Endodermal cell (in vitro differentiated cells): Measurements from ENCODE around the gene ATP1A4. TPM values are rescaled to one million over a fixed set of nuclear protein-coding genes. Genes with fewer than 3 reads are reported as not detected.

Experiments used
- DNase-seq: peaks from one replicate; pipeline ENCODE4 v3.0.0-alpha.2; 2017
- H3K27ac ChIP-seq: 2 replicates; pipeline ENCODE4 v1.5.1; 2013; ENCODE audit warnings: mild to moderate bottlenecking, low read depth, low read length, moderate library complexity
- H3K27me3 ChIP-seq: 2 replicates; pipeline ENCODE4 v1.6.1; 2013; ENCODE audit warnings: mild to moderate bottlenecking, low read length, moderate library complexity; ENCODE audit not compliant: insufficient read depth, control insufficient read depth, poor library complexity, severe bottlenecking
- H3K36me3 ChIP-seq: 2 replicates; pipeline ENCODE4 v1.7.0; 2013; ENCODE audit warnings: mild to moderate bottlenecking, low read length, moderate library complexity; ENCODE audit not compliant: control insufficient read depth, insufficient read depth
- H3K4me1 ChIP-seq: one replicate; pipeline ENCODE4 v1.7.0; 2013; ENCODE audit warnings: low read length; ENCODE audit not compliant: control insufficient read depth, insufficient read depth
- H3K4me3 ChIP-seq: 2 replicates; pipeline ENCODE4 v1.5.1; 2013; ENCODE audit warnings: mild to moderate bottlenecking, low read length, moderate library complexity
- H3K9ac ChIP-seq: 2 replicates; pipeline ENCODE4 v1.6.1; 2013; ENCODE audit warnings: mild to moderate bottlenecking, low read length, moderate library complexity; ENCODE audit not compliant: poor library complexity, severe bottlenecking; ENCODE audit errors: extremely low read depth
- H3K9me3 ChIP-seq: 2 replicates; pipeline ENCODE4 v1.6.1; 2013; ENCODE audit warnings: mild to moderate bottlenecking, low read length, moderate library complexity; ENCODE audit not compliant: control insufficient read depth
- H3K27ac Mint-ChIP-seq: 2 replicates; pipeline ENCODE4 v1.8.0; 2020; ENCODE audit warnings: mixed read lengths
- H3K27me3 Mint-ChIP-seq: 2 replicates; pipeline ENCODE4 v1.8.0; 2021; ENCODE audit warnings: mild to moderate bottlenecking, mixed read lengths; ENCODE audit not compliant: insufficient read depth
- H3K36me3 Mint-ChIP-seq: 2 replicates; pipeline ENCODE4 v1.8.0; 2020; ENCODE audit warnings: low read depth, mixed read lengths
- H3K4me1 Mint-ChIP-seq: 2 replicates; pipeline ENCODE4 v1.8.0; 2020; ENCODE audit warnings: mixed read lengths
- H3K4me3 Mint-ChIP-seq: 2 replicates; pipeline ENCODE4 v1.8.0; 2020; ENCODE audit warnings: mild to moderate bottlenecking, moderate library complexity, mixed read lengths
- H3K9me3 Mint-ChIP-seq: 2 replicates; pipeline ENCODE4 v1.8.0; 2020; ENCODE audit warnings: mild to moderate bottlenecking, mixed read lengths
- CTCF ChIP-seq: fragments of 200-600 bp; sonication (generic); conservative IDR thresholded peaks from 2 replicates; pipeline ENCODE4 v1.5.0; 2021; ENCODE audit warnings: antibody characterized with exemption, mild to moderate bottlenecking
- WGBS, 2 experiments: methylation state at CpG; one replicate each; pipeline versions ENCODE4 v1.1.5 to v1.1.7; 2013; ENCODE audit warnings: missing lambda C conversion rate in 2 of 2, mixed read lengths in 1 of 2; ENCODE audit not compliant: insufficient coverage in 1 of 2, insufficient read length in 1 of 2; 5-methylcytosine and 5-hydroxymethylcytosine counted together
- total RNA-seq, 2 donors: library from RNA; stranded (reverse); fragmentation: NEBNext Ultra II Directional in 1 of 2; extraction: Animal tissue kit (Norgen Biotek cat#: 25700) in 1 of 2; gene quantifications; 2 replicates in 1 of 2; 3 replicates in 1 of 2; pipeline ENCODE4 v1.2.1, GENCODE V29; 2021

The ATP1A4 gene
- total RNA-seq, 2 donors from 2014 or later = 0.55 to 0.75 TPM

- H3K27ac Mint-ChIP-seq = no peak within 1 kb of the TSS
- H3K36me3 Mint-ChIP-seq = no peaks in the 10 kb centered on the region
- peaks cover 56% of the 10 kb centered on the region for H3K4me1 Mint-ChIP-seq
- H3K4me3 Mint-ChIP-seq = peak within 1 kb of the TSS; percentile 22
- no peak for TF ChIP-seq CTCF
- DNase-seq = peak; percentile 86
- 33 to 36% methylated on average over 10 to 16 of the region's 16 CpGs for WGBS, 2 experiments
- Histone ChIP-seq H3K36me3 (no peaks in the 10 kb centered on the region), H3K4me3 (peak within 1 kb of the TSS; percentile 23), H3K27ac (peak within 1 kb of the TSS; percentile 53), H3K27me3 (no peaks in the 10 kb centered on the region), H3K9ac (no peak within 1 kb of the TSS), H3K9me3 (no peaks in the 10 kb centered on the region), H3K4me1 (peaks cover 33% of the 10 kb centered on the region)
- H3K27me3 Mint-ChIP-seq = peaks cover 5% of the 10 kb centered on the region
- H3K9me3 Mint-ChIP-seq = no peaks in the 10 kb centered on the region
These were observed 35.7 kb upstream of the ATP1A4 start, which contains the start of gene ATP1A2 for GRCh38 chr1:160115545-160116282. Gene ATP1A2 (plus strand): TSS chr1:160115759. CDS start chr1:160115862, 103 bp downstream.

- Mint-ChIP-seq H3K4me1 (peaks cover 56% of the 10 kb centered on the region), H3K36me3 (no peaks in the 10 kb centered on the region), H3K27me3 (peaks cover 5% of the 10 kb centered on the region), H3K4me3 (no peak overlapping the region), H3K27ac (no peak overlapping the region), H3K9me3 (no peaks in the 10 kb centered on the region)
- Histone ChIP-seq H3K4me1 (peaks cover 33% of the 10 kb centered on the region), H3K27ac (no peak overlapping the region), H3K9me3 (no peaks in the 10 kb centered on the region), H3K4me3 (no peak overlapping the region), H3K9ac (no peak overlapping the region), H3K27me3 (no peaks in the 10 kb centered on the region), H3K36me3 (no peaks in the 10 kb centered on the region)
- 64 to 82% methylated on average over 3 to 12 of the region's 12 CpGs for WGBS, 2 experiments
- DNase-seq = no peak
- TF ChIP-seq CTCF = no peak
These were observed 34.9 kb upstream of the ATP1A4 start for GRCh38 chr1:160116283-160117147.

- Mint-ChIP-seq H3K4me1 (peaks cover 52% of the 10 kb centered on the region), H3K4me3 (no peak overlapping the region), H3K36me3 (no peaks in the 10 kb centered on the region), H3K9me3 (no peaks in the 10 kb centered on the region), H3K27me3 (peaks cover 5% of the 10 kb centered on the region), H3K27ac (no peak overlapping the region)
- H3K27ac ChIP-seq = no peak overlapping the region
- no peaks in the 10 kb centered on the region for H3K9me3 ChIP-seq
- peaks cover 33% of the 10 kb centered on the region for H3K4me1 ChIP-seq
- no peak for DNase-seq
- H3K36me3 ChIP-seq = no peaks in the 10 kb centered on the region
- H3K9ac ChIP-seq = no peak overlapping the region
- TF ChIP-seq CTCF = no peak
- no peak overlapping the region for H3K4me3 ChIP-seq
- H3K27me3 ChIP-seq = no peaks in the 10 kb centered on the region
- WGBS, 2 experiments = 60 to 69% methylated on average over 1 of the region's 1 CpG
These were observed 34.1 kb upstream of the ATP1A4 start for GRCh38 chr1:160117300-160117699.
